HuH-7.5 (cell line): ENCODE data around the gene LAMTOR4.

Experiments
- DNase-seq: peaks from one replicate; pipeline ENCODE4 v3.0.0; 2011; ENCODE audit warnings: low spot score

The LAMTOR4 gene

GRCh38 chr7:100148559-100149328, at the start of gene LAMTOR4:
Gene LAMTOR4 (plus strand): TSS chr7:100148918. CDS start chr7:100148973, 55 bp downstream.
- peak; percentile 96 for DNase-seq

- DNase-seq, result no peak
Observed at GRCh38 chr7:100099452-100099851, 49.3 kb upstream of the LAMTOR4 start.

- DNase-seq, result peak; percentile 97
Observed at GRCh38 chr7:100100420-100101015, 48.2 kb upstream of the LAMTOR4 start.

DNA sequence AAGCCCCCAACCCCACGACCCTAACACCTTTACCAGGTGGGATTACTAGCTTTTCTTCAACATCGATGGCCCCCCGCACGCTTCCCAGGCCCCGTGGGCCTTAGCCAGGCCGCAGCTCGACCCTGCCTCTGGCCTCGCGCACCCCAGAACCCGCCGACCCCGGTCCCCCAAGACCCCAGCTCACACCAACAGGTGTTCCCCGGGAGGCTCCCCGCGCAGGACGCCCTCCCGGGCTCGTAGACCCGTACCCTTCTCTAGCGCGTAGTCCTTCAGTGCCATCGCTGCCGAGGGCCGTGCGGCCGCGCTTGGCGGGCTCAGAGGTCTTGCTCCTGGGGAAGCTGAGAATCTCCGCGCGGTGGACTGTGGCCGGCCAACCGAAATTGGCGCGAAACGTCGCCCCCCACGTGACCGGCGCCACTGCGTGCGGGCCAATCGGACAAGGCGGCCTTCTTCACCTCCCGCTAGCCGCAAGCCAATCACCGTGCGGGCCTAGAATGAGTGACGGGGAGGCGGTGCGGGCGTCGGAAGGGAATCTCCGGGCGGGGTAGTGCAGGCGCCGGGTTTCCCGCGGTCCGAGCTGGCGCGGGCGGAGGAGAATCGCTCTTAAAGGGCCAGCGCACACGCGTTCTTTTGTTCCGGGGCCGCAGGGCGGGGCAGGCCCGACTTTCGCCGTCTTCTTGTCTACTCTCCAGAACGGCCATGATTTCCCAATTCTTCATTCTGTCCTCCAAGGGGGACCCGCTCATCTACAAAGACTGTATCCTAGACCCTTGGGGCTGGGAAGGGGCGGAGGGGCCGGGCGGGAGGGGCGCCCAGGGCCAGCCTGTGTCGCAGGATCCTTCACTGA, 47.5 kb upstream of the LAMTOR4 start, which contains the start of the genes AP4M1 and MCM7:
TSS of gene AP4M1 (plus strand) at position 628 of the 847 bp plus-strand sequence. CDS start at position 700, 72 bp downstream.
TSS of gene MCM7 (minus strand) at position 382 of the 847 bp plus-strand sequence. CDS start at position 279, 103 bp downstream.
- peak; percentile 98 for DNase-seq

- no peak for DNase-seq
Observed at GRCh38 chr7:100102950-100103840, 45.5 kb upstream of the LAMTOR4 start.

DNA sequence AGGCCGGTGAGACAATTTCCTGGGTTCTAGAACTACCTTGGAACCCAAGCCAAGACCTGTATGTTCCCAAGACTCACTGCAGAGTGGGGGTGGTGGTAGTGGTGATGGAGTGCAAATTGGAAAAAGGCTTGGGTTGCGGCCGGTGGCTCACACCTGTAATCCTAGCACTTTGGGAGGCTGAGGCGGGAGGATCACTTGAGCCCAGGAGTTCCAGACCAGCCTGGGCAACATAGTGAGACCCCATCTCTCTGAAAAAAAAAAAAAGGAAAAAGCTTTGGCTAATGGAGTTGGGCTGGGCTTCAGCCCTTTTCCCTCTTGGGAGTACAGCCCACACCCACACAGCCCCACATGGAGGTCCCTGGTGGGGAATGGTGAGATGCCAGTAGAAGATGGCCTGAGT, 43.2 kb upstream of the LAMTOR4 start:
- no peak for DNase-seq

DNA sequence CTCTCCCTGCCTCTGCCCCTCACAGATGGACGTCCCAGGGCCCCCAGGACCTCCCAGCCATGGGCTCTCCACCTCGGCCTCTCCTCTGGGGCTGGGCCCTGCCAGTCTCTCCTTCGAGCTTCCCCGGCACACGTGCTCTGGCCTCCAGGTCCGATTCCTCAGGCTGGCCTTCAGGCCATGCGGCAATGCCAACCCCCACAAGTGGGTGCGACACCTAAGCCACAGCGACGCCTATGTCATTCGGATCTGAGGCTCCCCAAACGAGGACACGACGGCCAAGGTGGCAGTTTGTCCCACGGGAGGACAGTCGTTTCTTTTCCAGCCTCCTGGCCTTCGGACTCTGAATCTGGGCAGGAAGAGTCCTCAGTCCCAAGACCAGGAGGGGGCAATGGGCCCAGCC, 42.1 kb upstream of the LAMTOR4 start:
- DNase-seq, result no peak

GRCh38 chr7:100107125-100107737, 41.5 kb upstream of the LAMTOR4 start:
- DNase-seq, result no peak

DNA sequence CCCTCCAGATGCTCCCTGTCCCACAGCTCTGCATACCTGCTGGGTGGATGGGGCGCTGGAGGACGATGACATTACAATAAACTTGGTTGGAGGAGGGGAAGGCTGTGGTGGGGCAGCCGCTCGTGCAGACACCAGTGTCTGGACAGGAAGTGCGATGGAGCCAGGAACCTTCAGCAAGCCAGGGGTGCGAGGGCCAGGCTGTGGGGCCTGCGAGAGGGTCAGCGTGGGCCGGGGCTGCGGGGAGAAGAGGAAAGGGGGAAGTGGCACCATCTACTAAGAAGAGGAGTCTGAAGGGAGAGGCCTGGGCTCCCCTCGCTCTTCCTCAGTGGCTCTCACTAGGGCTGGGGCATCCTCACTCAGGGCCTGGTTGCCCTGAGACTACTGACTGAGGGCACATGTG, 40.8 kb upstream of the LAMTOR4 start:
- no peak for DNase-seq

GRCh38 chr7:100109521-100110163, 39.1 kb upstream of the LAMTOR4 start:
- DNase-seq, result no peak

DNA sequence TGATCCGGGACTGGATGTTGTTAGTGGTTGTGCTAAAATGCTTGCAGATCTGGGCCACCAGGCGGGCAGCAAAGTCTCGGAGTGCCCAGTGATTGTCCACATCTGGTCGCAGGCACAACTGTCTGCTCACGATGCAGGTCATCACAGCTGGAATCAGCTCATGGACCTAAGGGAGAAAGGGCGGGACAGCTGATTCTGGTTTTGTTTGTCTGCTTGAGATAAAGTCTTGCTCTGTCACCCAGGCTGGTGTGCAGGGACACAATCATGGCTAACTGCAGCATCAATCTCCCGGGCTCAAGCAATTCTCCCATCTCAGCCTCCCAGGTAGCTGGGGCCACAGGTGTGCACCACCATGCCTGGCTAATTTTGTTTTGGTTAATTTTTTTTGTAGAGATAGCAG, 37.6 kb upstream of the LAMTOR4 start:
- DNase-seq, result no peak

DNA sequence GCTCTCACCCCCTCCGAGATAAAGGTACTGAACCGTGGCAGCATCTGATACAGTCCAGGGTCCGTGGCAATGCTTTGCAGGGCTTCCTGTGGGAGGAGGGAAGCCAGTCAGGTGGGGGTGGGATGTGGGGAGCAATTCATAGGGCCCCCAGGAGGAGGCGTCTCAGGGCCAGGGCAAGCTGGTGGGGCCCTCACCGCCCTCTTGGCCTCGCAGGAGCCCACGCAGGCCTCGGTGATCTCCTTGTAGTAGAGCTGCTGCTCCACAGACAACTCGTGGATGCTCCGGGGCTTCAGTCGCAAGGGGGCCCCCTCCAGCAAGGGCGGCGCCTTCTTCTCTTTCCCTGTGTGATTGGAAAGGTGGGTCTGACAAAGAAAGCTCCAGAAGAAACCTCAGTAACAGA, 36.8 kb upstream of the LAMTOR4 start:
- DNase-seq, result no peak

DNA sequence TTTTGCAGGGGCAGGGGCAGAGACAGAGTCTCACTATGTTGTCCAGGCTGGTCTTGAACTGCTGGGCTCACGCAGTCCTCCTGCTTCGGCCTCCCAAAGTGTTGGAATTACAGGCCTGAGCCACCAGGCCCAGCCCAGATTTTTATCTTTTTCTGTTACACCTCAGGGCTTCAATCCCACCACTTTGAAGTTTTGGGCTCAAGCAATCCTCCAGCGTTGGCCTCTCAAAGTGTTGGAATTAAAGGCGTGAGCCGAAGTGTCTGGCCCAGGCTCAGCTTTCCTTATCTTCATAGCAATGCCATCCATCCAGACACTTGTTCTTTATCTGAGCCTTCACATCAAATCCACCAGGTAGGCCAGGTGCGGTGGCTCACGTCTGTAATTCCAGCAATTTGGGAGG, 33.7 kb upstream of the LAMTOR4 start:
- DNase-seq, result no peak

GRCh38 chr7:100118388-100119071, 30.2 kb upstream of the LAMTOR4 start:
- DNase-seq, result no peak

DNA sequence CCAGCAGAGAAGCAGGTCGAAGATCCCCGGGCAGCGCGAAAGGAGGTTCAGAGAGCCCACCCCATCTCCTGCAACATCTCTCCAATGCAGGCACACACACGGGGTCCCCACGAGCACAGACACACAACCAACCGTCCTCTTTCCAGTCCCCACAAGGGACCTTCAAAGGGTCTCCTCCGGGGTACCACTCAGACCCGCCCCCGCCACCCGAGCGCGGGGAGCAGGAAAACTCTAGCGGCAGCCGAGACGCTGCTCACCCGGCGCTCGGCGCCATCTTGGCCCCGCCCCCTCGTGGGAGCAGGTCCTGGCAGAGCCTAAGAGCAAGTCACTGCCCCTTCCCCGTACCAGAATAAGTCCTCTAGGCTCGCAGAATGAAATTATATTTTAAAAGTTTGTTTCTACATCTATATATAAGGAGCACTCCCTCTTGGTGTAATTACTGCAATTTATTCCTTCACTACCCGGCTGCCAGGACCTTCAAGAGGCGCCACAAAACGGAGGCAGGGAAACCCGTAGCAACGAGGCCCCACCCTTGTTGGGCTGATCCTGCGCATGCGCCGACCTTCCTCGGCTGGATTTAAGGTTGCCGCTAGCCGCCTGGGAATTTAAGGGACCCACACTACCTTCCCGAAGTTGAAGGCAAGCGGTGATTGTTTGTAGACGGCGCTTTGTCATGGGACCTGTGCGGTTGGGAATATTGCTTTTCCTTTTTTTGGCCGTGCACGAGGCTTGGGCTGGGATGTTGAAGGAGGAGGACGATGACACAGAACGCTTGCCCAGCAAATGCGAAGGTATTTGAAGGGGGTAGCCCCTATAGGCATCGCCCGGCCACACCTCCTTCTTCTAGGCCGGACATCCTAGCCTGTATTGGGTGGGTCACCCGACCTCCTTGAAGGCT, 29.4 kb upstream of the LAMTOR4 start, which contains the start of the genes CNPY4 and TAF6:
TSS of gene CNPY4 (plus strand) at position 563 of the 898 bp plus-strand sequence. CDS start at position 674, 111 bp downstream.
TSS of gene TAF6 (minus strand) at position 287 of the 898 bp plus-strand sequence. CDS start 5,149 bp downstream, outside the sequence.
- peak; percentile 99 for DNase-seq

- DNase-seq, result peak; percentile 71
Observed at GRCh38 chr7:100119970-100120732, 28.6 kb upstream of the LAMTOR4 start.

GRCh38 chr7:100120733-100121036, 28.0 kb upstream of the LAMTOR4 start:
- no peak for DNase-seq

GRCh38 chr7:100122067-100122466, 26.7 kb upstream of the LAMTOR4 start:
- no peak for DNase-seq
